Measurements from ENCODE around the gene RASGRP2.

DNA sequence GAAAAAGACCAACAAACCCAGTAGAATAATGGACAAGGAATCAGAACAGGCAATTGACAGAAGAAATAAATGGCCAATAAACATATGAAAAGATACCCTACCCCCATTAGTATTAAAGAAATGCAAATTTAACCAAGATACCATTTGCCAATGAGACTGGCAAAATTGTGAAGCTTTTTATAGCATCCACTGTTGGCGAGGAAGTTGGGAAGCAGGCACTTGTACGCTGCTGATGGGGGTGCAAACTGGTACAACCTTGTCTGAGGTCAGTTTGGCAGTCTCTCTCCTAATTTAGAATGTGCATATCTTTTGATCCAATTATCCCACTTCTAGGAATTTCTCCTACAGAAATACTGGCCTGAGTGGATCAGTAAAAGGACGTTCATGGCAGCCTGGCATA is 12.3 kb downstream of the RASGRP2 start:
- TF ChIP-seq, protein P1, sequence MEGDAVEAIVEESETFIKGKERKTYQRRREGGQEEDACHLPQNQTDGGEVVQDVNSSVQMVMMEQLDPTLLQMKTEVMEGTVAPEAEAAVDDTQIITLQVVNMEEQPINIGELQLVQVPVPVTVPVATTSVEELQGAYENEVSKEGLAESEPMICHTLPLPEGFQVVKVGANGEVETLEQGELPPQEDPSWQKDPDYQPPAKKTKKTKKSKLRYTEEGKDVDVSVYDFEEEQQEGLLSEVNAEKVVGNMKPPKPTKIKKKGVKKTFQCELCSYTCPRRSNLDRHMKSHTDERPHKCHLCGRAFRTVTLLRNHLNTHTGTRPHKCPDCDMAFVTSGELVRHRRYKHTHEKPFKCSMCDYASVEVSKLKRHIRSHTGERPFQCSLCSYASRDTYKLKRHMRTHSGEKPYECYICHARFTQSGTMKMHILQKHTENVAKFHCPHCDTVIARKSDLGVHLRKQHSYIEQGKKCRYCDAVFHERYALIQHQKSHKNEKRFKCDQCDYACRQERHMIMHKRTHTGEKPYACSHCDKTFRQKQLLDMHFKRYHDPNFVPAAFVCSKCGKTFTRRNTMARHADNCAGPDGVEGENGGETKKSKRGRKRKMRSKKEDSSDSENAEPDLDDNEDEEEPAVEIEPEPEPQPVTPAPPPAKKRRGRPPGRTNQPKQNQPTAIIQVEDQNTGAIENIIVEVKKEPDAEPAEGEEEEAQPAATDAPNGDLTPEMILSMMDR (IDR thresholded peaks at IDR 0.05), result no peak
- no peak for TF ChIP-seq POLR2A (IDR thresholded peaks at IDR 0.05; ENCODE audit: low read depth)

Data from esophagus muscularis mucosa (tissue), 3 donors.